ENCODE data around the gene ADPRH.

Gene ADPRH

DNA sequence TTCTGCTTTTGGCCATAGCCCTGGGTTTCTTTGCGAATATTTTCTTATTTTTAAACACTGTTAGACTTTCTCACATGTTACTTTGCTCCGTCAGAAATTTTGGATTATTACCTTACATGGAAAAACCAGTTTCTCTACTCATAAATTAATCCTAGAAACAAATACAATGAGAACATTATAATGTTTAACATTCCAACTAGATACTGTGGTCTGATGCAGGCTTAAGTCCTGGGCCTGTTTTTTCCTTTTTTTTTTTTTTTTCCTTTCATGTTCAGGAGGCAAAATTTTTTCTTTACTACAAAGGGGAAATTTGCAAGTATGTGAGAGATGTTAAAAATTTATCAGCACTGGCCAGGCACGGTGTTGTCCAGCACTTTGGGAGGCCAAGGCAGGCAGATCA, 52.2 kb downstream of the ADPRH start:
- DNase-seq: no peak

DNA sequence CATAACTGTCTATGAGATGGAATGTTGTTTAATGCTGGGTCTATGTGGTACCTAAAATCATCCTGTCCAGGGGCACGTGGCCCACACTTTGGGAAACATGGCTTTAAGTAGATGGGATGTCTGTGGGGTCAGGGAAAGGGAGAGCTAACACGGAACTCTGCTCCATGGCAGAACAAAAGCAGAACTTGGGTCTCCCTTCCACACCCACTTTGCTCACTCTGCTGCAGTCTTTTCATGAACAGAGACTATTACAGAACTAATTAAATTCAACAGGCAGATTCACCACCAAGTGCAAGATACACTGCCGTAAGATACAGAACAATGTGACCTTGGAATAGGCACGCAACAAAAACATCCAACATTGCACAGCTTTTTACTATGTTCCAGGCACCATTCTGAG, 52.9 kb downstream of the ADPRH start:
- DNase-seq: no peak

DNA sequence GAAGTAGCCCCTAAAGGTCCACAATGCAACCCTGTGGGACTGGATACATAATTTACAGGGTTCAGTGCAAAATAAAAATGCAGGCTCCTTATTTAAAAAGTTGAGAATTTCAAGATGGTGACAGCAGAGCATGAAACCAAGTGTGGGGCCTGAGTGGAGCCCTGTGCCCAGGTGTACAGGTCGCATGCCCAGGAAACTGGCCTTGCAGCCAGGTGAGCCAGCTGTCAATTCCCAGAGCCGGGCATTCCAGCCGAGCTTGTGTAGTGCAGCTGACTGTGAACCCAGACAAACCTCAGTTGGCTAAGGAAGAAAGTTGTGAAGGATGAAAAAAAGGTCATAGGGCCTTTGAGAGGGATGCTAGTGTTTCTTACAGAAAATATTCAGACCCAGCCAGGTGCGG, 53.5 kb downstream of the ADPRH start:
- DNase-seq: no peak

GRCh38 chr3:119635719-119636118, 56.4 kb downstream of the ADPRH start:
- no peak for DNase-seq

- no peak for DNase-seq
Measured at GRCh38 chr3:119636249-119636648, 57.0 kb downstream of the ADPRH start.

- no peak for DNase-seq
Measured at GRCh38 chr3:119636891-119637611, 57.8 kb downstream of the ADPRH start.

- DNase-seq: no peak
Measured at GRCh38 chr3:119637679-119638477, 58.6 kb downstream of the ADPRH start.
